GM19372 (cell line): ENCODE data around the gene APAF1.
A peak's percentile ranks its signal among the peaks of the same experiment; 100 is the strongest.

Experiments
- ATAC-seq: cut with Tn5 transposase; IDR thresholded peaks from one replicate; pipeline ENCODE4 v1.9.1; 2021; ENCODE audit warnings: mild to moderate bottlenecking, low read depth, moderate library complexity; ENCODE audit not compliant: unreplicated experiment

Gene APAF1

DNA sequence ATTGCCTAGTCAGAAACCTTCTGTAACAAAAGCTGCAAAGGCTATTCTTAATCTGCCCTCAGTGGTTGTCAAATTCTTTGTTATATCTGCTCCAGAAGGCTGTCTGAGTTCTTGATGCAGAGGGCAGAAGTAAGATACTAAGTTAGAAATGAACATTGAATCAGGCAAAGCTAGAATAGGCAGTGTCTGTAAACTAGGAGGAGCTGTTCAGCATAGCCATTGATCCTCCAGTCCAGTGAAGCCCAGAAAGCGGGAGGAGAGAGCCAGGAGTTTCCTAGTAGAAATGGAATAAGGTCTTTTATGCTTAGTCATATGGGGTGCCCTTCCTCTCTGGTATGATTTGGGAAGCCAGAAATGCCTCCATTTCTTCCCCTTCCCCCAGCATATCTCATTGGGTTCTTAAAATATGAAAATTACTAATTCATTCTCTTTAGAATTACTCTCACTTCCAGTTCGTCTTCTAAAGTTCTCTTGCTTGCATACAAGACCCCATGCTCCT is 76.2 kb downstream of the APAF1 start:
- ATAC-seq = no peak

- ATAC-seq = no peak
These were observed 79.5 kb downstream of the APAF1 start for GRCh38 chr12:98724384-98725155.

GRCh38 chr12:98725476-98726247 is 80.6 kb downstream of the APAF1 start:
- peak; percentile 95 for ATAC-seq

- no peak for ATAC-seq
These were observed 82.1 kb downstream of the APAF1 start for GRCh38 chr12:98727196-98727595.

GRCh38 chr12:98730412-98730811 is 85.3 kb downstream of the APAF1 start:
- ATAC-seq = no peak

DNA sequence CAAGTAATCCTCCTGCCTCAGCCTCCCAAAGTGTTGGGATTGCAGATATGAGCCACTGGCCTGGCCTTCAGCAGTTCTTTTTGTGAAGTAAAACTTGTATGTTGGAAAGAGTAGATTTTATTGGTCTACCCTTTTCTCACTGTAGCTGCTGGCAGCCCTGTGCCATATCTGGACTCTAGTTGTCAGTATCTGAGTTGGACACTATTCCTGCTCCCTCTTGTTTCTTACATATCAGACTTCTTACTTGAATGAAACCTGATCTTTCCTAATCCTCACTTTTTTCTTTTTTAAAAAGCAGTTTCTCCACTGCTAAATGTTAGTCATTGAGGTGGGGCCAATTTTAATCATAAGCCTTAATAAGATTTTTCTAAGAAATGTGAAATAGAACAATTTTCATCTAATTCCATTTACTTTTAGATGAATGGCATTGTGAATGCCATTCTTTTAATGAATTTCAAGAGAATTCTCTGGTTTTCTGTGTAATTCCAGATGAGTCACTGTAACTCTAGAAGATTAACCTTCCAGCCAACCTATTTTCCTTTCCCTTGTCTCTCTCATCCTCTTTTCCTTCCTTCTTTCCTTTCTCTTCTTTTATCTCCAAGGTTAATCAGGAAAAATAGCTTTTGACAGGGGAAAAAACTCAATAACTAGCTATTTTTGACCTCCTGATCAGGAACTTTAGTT is 88.7 kb downstream of the APAF1 start:
- no peak for ATAC-seq

DNA sequence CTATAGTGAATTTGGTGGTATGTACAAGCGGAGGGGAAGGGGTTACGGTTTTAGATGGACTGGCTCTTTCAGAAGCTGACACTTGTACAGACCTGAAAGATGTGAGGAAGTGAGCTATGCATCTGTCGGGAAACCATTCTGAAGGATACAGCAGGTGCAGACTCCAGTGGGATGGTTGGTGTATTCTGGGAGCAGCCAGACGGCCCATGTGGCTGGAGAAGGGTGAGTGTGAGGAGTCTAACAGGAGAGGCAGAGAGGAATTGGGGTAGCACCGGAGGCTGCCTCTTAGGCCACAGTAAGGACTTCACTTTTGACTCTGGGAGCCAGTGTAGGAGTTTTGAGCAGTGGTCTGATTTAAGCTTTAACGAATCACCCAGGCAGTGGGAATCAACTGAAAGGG is 90.7 kb downstream of the APAF1 start:
- ATAC-seq = no peak

DNA sequence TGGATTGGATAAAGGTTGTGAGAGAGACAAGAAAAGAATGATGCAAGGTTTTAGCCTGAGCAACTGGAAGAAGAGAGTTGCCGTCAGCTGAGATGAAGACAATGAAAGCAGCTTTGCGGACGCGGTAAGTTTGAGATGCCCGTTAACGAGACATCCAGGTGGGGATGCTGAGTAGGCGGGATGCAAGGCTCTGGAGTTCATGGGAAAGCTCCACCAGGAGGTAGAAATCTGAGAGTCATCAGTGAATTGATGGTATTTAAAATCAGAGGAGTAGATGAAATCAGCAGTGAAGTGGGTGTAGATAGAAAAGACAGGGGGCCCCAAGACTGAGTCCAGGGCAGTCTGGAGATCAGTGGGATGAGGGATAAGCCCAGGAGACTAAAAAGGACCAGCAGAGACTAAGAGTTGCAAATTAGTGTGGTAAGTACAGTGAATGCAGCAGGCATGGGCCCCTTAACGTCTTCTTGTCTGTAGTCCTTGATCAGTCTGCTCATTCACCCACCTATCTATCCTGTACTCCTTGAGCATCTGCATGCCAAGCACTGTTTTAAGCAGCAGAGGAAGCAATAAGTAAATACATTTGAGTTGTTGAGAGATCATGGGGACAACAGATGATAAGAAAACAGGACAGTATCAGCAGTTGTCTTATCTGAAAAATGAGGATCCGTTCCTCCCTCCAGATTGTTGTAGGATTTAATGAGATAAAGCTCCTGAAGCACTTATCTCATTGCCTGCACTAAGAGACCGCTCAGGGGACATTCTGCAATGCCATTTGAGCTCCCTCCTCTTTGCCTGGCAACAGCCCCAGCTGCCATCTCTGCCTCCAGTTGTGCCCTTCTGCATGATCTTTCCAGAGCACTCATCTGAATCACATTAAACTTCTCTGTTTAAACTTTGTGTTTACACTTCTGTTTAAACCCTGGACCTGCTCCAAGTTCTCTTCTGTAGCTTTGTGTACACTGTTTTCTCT is 91.5 kb downstream of the APAF1 start:
- ATAC-seq = no peak

GRCh38 chr12:98737322-98737712 is 92.2 kb downstream of the APAF1 start:
- ATAC-seq = no peak

GRCh38 chr12:98738002-98738401 is 92.9 kb downstream of the APAF1 start:
- ATAC-seq = no peak

DNA sequence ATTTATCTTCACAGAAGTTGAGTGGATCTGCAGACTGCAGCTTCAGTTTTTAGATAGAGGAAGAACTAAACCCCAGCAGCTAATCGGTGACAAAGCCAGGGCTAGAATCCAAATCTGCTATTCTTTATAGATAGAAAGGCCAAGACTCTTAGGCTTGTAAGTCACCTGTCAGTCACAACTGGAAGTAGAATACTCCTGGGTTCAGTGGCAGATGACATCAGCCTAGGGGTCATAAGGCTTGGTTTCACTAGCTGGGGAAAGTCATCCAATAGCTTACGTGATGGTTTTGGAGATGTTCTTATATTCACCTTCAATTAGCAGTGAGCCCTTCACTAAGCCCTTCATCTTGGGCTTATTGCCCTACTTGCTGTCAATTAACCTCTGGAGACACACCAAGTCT is 93.4 kb downstream of the APAF1 start:
- no peak for ATAC-seq

GRCh38 chr12:98740751-98741150 is 95.7 kb downstream of the APAF1 start:
- no peak for ATAC-seq

- no peak for ATAC-seq
These were observed 96.1 kb downstream of the APAF1 start for GRCh38 chr12:98741196-98741555.

- ATAC-seq = no peak
These were observed 96.6 kb downstream of the APAF1 start for GRCh38 chr12:98741556-98742265.

GRCh38 chr12:98743362-98743953 is 98.4 kb downstream of the APAF1 start:
- ATAC-seq = peak; percentile 66

DNA sequence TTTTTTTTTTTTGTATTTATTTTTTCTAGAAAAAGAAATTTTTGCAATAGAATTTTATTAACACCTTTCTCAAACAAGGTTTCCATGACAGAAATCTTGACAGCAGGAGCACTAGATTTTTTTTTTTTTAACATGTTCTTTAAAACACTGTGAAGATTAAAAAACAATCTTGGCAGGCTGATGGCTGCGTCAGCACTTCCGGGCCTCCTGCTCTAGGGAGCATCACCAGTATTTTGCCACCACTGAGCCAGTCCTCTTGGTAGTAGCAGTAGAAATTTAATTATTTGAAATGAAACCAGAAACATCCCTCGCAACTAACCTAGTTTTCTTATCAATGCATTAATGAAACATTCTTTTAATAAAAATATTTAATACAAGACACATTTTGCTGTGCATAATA is 99.6 kb downstream of the APAF1 start:
- no peak for ATAC-seq

GRCh38 chr12:98745578-98746391 is 100.7 kb downstream of the APAF1 start:
- ATAC-seq = peak; percentile 60

GRCh38 chr12:98748463-98748862 is 103.4 kb downstream of the APAF1 start:
- ATAC-seq = no peak
